Lung (tissue), 12 donors: Measurements from ENCODE around the gene TUFT1. TPM values are rescaled to one million over a fixed set of nuclear protein-coding genes. Genes with fewer than 3 reads are reported as not detected.

Source experiments
- ATAC-seq: fragments of 200-7000 bp; cut with Tn5 transposase; one replicate; pipeline ENCODE4 v1.9.1; 2020; ENCODE audit warnings: moderate number of reproducible peaks; ENCODE audit not compliant: insufficient read depth, low FRiP score
- DNase-seq, 3 donors: peaks; one replicate each; pipeline ENCODE4 v3.0.0-alpha.2; 2013 to 2017
- H3K27ac ChIP-seq, 2 donors: one replicate each; pipeline ENCODE4 v1.5.1; 2013; ENCODE audit warnings: mild to moderate bottlenecking in 2 of 2, moderate library complexity in 2 of 2, control low read depth in 1 of 2, inconsistent platforms in 1 of 2, low read depth in 1 of 2, low read length in 1 of 2
- H3K27me3 ChIP-seq, 3 donors: one replicate each; pipeline ENCODE4 v1.5.1; 2013; ENCODE audit warnings: low read length in 2 of 3; ENCODE audit not compliant: control insufficient read depth in 3 of 3, insufficient read depth in 3 of 3
- H3K36me3 ChIP-seq, 4 donors: one replicate each; pipeline ENCODE4 v1.5.1; 2013; ENCODE audit warnings: low read length in 4 of 4, mild to moderate bottlenecking in 1 of 4, moderate library complexity in 1 of 4; ENCODE audit not compliant: control insufficient read depth in 4 of 4, insufficient read depth in 4 of 4
- H3K4me1 ChIP-seq, 5 donors: one replicate each; pipeline ENCODE4 v1.5.1; 2013; ENCODE audit warnings: low read length in 5 of 5, mild to moderate bottlenecking in 2 of 5, moderate library complexity in 1 of 5; ENCODE audit not compliant: control insufficient read depth in 5 of 5, insufficient read depth in 5 of 5
- H3K4me3 ChIP-seq: one replicate; pipeline ENCODE4 v1.5.1; 2013; ENCODE audit warnings: mild to moderate bottlenecking, control low read depth, moderate library complexity
- H3K9ac ChIP-seq, 2 donors: one replicate each; pipeline ENCODE4 v1.5.1; 2013; ENCODE audit warnings: low read length in 2 of 2, control low read depth in 1 of 2; ENCODE audit not compliant: insufficient read depth in 1 of 2
- H3K9me3 ChIP-seq, 4 donors: one replicate each; pipeline ENCODE4 v1.5.1; 2013; ENCODE audit warnings: low read length in 3 of 4, mild to moderate bottlenecking in 1 of 4, moderate library complexity in 1 of 4; ENCODE audit not compliant: control insufficient read depth in 4 of 4, insufficient read depth in 3 of 4
- WGBS, 2 donors: extraction: QIAGEN DNeasy Blood & Tissue Kit; methylation state at CpG; one replicate each; pipeline ENCODE4 v1.1.7; 2013; 5-methylcytosine and 5-hydroxymethylcytosine counted together
- polyA plus RNA-seq, 2 donors: library from polyadenylated mRNA; stranded (reverse); fragments of 200-250 nt; gene quantifications; one replicate each; pipeline ENCODE4 v1.2.1, GENCODE V29; 2013
- total RNA-seq, 2 donors: library from RNA; depleted of rRNA in 1 of 2; stranded (reverse); fragments of >200 nt in 1 of 2; gene quantifications; one replicate each; pipeline ENCODE4 v1.2.1, GENCODE V29; 2014 to 2021
- TF ChIP-seq, protein P1 (sequence below): IDR thresholded peaks from 2 replicates; pipeline ENCODE4 v1.5.1; 2012; ENCODE audit warnings: mild to moderate bottlenecking; ENCODE audit errors: control extremely low read depth, extremely low read depth
- donor health status: control.
- donor health status: control.
- donor health status: Bipolar disorder and iron deficiency.
- donor health status: healthy.
- donor health status: DM: yes; HTN: yes; CAD: no.

Gene TUFT1
- total and polyA plus RNA-seq, 4 donors: 5.6 to 13.9 (median 7.7) TPM

DNA sequence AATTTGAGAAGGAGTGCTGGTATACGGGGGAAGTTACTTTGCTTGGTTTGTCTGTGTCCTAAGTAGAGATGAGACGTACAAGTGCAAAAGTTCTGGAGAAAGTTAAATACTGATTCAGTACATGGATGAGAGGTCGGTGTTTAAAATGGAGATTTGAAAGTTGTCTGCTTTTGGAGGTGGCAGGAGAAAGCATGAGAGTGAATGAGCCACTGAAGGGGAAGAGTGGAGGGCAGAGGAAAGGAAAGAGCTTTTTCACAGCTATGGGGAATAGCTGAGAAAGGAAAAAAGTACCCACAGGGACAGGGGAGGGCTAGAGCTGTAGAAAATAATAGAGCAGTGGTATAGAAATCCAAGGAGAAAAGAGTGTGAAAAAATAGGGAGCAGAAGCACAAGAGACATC lies 47.1 kb upstream of the TUFT1 start:
- Histone ChIP-seq H3K9me3 (no peaks in the 10 kb centered on the region), H3K27ac (no peak overlapping the region), H3K4me3 (no peak overlapping the region), H3K9ac (no peak overlapping the region), H3K36me3 (no peaks in the 10 kb centered on the region), H3K4me1 (peaks cover 0 to 6% (median 0%) of the 10 kb centered on the region in 5 donors), H3K27me3 (no peaks in the 10 kb centered on the region)
- TF ChIP-seq, protein P1, sequence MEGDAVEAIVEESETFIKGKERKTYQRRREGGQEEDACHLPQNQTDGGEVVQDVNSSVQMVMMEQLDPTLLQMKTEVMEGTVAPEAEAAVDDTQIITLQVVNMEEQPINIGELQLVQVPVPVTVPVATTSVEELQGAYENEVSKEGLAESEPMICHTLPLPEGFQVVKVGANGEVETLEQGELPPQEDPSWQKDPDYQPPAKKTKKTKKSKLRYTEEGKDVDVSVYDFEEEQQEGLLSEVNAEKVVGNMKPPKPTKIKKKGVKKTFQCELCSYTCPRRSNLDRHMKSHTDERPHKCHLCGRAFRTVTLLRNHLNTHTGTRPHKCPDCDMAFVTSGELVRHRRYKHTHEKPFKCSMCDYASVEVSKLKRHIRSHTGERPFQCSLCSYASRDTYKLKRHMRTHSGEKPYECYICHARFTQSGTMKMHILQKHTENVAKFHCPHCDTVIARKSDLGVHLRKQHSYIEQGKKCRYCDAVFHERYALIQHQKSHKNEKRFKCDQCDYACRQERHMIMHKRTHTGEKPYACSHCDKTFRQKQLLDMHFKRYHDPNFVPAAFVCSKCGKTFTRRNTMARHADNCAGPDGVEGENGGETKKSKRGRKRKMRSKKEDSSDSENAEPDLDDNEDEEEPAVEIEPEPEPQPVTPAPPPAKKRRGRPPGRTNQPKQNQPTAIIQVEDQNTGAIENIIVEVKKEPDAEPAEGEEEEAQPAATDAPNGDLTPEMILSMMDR: no peak
- WGBS, 2 donors: 90 to 94% methylated on average over 3 of the region's 3 CpGs
- DNase-seq: no peak
- no peak for ATAC-seq

DNA sequence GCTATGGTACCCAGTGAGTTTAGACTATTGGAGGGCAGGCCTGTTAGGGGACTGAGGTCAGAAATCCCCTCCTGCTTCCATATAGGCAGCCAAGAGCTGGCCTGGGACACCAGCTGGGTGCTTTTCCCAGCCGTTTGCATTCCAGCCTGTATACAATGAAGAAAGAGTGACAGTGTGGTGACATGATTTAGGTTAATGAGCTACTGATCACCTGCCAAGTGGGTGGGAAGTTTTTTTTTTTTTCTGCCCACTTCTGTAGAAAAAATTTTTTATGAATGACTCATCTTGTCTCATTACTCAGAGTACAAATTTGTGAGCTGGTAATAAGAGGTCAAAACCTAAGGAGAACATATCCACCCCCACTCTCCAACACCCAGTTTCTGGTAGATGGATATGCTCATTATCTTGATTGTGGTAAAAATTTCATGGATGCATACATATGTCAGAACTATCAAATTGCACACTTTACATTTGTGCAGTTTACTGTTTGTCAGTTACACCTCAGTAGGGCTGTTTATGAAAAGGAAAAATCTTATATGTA lies 45.3 kb upstream of the TUFT1 start:
- ATAC-seq: peak; percentile 60
- Histone ChIP-seq H3K4me1 (peaks cover 0 to 6% (median 0%) of the 10 kb centered on the region in 5 donors), H3K4me3 (no peak overlapping the region), H3K27me3 (no peaks in the 10 kb centered on the region), H3K9me3 (no peaks in the 10 kb centered on the region), H3K36me3 (no peaks in the 10 kb centered on the region), H3K27ac (no peak overlapping the region), H3K9ac (no peak overlapping the region)
- TF ChIP-seq, protein P1: no peak
- DNase-seq: peak in 1 of 3 donors; percentile 25
- 0 to 27% methylated on average over 1 of the region's 1 CpG for WGBS, 2 donors

DNA sequence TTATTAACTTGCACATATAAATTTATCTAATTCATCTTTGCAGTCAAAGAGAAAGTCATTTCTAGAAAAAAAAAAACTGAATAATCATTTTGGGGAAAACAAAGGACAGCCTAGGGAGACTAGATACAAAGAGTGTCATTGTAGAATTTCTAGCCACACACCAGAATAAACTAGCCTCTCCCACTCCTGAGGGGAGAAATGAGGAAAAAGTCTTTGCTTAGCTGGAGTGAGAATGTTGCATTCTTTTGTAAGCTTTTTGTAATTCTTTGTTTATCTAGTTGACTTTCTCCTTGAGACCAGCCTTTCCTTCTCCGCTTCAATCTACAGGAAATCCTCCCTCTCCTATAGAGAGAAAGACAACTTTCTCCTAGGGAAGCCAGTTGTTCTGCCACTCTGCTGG lies 44.8 kb upstream of the TUFT1 start:
- DNase-seq (no peak), ATAC-seq (no peak)
- Histone ChIP-seq H3K27me3 (no peaks in the 10 kb centered on the region), H3K9me3 (no peaks in the 10 kb centered on the region), H3K4me3 (no peak overlapping the region), H3K27ac (no peak overlapping the region), H3K9ac (no peak overlapping the region), H3K4me1 (peaks cover 0 to 6% (median 0%) of the 10 kb centered on the region in 5 donors), H3K36me3 (no peaks in the 10 kb centered on the region)
- TF ChIP-seq, protein P1: no peak
- 71 to 78% methylated on average over 1 of the region's 1 CpG for WGBS, 2 donors

DNA sequence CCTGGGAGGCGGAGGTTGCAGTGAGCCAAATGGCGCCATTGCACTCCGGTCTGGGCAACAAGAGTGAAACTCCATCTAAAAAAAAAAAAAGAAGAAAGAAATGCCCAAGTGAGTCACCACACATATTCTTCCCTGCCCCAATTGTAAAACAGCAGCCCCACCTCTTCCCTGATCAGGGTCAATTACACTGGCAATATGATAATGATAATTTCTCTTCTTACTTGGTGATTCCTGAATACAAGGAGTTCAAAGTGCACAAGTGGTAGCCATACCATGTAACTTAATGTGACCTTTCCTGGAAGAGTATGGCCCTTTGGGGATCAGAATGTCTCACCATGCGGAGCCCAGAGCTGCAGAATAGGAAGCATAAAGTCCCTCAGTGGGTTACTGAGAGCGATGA lies 40.7 kb upstream of the TUFT1 start:
- H3K27ac ChIP-seq: no peak overlapping the region
- WGBS, 2 donors: 94 to 95% methylated on average over 5 of the region's 5 CpGs
- no peaks in the 10 kb centered on the region for H3K9me3 ChIP-seq
- peaks cover 0 to 2% (median 0%) of the 10 kb centered on the region in 3 donors for H3K27me3 ChIP-seq
- H3K36me3 ChIP-seq: no peaks in the 10 kb centered on the region
- DNase-seq (no peak), ATAC-seq (no peak)
- peaks cover 0 to 18% (median 13%) of the 10 kb centered on the region in 5 donors for H3K4me1 ChIP-seq
- H3K4me3 ChIP-seq: no peak overlapping the region
- TF ChIP-seq, protein P1: no peak
- H3K9ac ChIP-seq: no peak overlapping the region
